ENCODE results near the gene MYH14.

Gene MYH14

DNA sequence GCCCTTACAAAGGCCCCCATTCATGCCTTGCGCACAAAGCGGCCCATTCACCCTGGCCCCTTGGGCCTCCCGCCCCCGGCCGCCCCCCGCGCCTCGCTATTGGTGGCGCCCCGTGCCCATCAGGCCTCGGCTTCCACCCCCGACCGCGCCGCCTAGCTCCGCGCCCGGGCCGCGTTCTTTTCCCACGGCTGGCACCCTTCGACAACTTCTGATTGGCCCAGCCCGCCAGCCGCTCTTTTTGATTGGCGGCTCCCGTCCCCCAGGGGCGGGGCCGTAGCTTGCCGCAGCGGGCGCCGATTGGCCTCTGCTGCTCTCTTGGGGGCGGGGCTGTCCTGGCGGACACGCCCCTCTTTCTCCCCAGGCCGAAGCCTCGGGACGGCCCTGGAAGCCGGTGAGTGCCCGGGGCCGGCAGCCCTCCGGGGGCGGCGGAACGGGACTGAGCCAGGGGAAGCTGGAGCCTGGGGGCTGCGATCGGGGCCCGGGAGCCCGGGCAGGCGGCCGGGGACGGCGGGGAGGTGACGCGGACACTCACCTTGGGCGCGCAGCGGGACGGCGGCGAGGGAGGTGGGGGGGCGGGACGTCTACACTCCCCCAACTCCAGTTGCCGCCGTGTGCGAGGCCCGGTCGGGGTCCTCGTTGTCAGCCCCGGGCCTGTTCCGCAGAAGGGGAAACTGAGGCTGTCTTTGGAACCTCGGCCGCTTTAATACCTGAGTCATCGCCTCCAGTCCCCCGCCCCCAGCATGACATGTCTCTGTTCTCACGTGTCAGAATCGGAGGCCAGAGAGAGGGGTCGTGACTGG, at the start of gene MYH14:
Gene MYH14, plus strand, starts transcription at position 342 of the 800 bp plus-strand sequence. CDS start 6,744 bp downstream, outside the sequence.
- no peak for DNase-seq (ENCODE audit: low read depth)

DNA sequence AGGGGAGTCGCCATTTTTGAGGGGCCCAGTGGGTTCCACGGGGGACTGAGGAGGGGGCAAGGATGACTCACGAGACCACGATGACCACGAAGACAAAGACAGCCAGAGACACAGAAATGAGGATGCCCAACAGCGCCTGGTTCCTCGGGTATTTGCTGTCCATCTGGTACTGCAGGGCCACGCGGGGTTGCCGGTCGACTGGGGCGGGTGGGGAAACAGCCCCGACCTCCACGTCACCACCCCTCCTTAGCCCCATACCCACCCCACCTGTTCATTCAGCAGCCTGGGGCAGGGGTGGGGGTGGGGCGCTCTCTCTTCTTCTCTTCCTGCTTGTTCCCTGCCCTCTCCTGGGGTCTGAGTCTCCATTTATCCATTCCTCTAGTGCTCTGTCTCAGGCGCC, 48.9 kb upstream of the MYH14 start:
- no peak for DNase-seq (ENCODE audit: low read depth)

DNA sequence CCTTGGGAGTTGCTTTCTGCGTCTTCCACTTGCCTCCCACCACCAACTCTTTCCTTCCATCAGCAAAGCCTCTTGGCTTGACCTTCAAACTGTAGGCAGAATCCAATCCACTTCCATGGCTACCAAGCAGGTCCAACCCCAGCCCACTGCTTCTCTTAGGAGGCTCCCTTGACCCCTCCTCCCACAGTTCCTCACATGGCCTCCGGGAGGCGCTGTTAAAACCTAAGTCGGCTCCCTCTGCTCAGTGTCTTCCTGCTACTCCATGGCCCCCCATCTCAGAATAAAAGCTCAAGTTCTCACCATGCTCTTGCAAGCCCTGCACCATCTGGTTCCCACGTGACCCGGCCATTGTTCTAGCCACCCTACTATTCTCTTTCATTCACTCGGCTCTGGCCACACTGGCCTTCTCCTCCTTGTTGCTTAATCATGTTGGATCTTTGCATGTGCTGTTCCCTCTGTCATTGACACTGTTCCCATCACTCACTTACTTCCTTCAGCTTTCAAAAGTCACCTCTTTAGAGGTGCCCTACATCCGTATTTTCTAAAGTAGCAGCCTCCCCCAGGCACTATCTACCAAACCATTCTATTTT, 47.8 kb upstream of the MYH14 start:
- no peak for DNase-seq (ENCODE audit: low read depth)

DNA sequence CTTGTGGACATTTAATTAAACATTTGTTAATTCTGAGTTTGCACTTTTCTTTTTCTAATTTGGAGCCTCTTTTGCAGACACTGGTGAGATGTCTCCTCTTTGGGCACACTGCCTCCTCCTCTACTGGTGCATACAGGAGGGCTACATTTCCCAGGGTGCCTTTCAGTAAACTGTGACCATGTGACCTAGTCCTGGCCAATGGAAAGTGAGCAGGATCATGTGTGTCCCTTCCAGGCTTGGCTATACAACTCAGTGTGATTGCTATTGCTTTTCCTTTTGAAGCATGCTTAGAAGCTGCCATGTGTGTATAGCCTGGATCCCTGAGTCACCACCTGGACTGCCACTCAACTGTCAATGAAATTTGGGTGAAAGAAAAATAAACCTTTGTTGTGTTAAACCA, 44.8 kb upstream of the MYH14 start:
- DNase-seq (ENCODE audit: low read depth): no peak

DNA sequence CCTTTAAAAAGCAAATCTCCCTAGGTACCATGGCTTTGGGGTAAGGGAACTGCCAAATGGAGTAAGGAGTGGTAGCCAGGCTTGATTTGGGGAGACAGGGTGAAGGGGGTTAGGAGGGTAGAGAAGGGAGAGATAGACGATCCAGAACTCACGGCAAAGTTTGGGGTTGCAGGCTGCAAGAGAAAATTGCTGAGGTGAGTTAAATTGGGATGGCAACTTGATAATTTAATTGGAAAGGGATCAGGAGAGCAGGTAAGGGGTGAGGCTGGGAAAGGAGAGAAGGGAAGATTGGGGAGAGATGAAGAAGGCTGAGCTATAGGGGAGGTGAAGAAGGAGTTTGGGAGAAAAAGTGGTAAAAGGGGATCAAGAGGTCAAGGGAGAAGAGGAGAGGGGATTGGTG, 44.3 kb upstream of the MYH14 start:
- DNase-seq (ENCODE audit: low read depth): no peak

DNA sequence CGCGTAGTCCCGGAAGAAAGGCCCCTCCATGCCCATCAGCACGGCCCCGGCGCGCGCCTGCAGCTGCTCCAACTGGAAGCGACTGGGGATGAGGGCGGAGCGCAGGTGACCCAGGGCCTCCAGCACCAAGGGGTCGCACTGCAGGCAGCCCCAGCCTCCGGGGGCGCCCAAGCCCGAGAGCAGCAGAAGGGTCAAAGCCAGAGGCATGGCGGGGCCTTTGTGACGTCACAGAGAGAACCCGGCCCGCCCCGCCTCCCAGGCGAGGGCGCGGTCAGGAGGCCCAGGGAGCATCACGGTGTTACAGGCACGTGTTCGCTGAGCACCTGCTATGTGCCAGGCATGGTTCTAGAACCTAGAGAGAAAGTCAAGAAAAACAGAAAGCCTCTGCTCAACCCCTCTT, 40.4 kb upstream of the MYH14 start, which contains the start of gene IZUMO2:
Gene IZUMO2, minus strand, starts transcription at position 294 of the 400 bp plus-strand sequence. Its CDS starts 87 bp downstream, at position 207.
- DNase-seq (ENCODE audit: low read depth): no peak

DNA sequence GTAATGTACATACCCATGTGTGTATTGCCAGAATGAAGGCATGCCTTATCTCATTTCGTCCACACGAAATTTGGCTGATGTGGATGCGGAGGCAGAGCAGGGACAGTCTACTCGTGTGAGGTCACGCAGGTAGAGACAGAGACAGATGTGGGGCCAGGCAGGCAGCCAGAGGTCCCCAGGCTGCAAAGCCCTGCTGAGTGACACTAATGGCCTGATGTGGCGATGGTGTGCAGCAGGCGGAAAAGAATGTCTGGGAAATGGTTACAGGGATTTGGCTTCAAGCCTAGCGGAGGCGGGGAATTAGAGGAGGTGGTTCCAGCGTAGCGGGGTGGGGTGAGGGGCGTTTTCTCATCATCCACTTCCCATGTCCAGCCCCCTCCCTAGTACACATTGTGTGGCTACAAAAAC, 36.1 kb upstream of the MYH14 start:
- DNase-seq (ENCODE audit: low read depth): no peak

DNA sequence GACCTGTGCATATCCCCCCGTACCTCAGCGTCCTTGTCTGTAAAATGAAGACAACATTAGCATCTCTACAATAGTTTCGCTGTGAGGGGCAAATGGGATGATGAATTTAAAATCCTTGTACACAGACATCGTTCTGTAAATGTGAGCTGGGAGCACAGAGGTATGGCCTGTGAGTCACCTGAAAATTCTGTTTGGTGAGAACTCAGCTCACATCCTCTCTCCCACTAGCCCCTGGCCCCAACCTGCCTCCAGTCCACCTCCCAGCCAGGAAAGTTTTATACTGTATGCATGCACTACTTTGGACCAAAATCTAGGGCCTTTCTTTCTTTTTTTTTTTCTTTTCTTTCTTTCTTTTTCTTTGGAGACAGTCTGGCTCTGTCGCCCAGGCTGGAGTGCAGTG, 31.7 kb upstream of the MYH14 start:
- no peak for DNase-seq (ENCODE audit: low read depth)

DNA sequence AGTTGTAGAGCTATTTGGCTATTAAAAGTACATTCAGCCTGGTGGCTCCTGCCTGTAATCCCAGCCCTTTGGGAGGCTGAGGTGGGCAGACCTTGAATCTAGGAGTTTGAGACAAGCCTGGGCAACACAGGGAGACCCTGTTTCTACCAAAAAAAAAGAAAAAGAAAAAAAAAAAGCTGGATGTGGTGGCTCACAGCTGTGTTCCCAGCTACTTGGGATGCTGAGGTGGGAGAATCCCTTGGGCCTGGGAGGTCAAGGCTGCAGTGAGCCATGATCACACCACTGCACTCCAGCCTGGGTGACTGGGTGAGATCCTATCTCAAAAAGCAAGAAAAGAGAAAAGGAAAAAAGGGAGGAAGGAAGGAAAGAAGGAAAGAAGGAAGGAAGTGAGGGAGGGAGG, 30.7 kb upstream of the MYH14 start:
- DNase-seq (ENCODE audit: low read depth): no peak

DNA sequence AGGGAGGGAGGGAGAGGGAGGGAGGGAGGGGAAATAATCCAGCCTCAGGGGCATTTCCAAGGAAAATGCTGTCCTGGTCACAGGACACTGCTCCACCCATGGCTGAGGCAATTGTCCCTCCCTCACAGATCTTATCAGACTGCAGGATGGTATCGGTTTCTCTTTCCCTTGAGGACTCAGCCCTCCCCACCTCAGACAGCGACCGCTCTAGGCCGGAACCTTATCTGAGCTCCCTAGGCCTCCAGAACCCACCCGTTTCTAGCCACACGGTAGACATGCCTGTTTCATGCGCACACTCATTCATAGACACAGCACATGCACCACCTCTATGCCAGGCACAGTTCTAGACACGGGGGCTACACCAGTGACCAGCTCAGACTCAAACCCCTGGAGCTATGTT, 30.3 kb upstream of the MYH14 start:
- no peak for DNase-seq (ENCODE audit: low read depth)

DNA sequence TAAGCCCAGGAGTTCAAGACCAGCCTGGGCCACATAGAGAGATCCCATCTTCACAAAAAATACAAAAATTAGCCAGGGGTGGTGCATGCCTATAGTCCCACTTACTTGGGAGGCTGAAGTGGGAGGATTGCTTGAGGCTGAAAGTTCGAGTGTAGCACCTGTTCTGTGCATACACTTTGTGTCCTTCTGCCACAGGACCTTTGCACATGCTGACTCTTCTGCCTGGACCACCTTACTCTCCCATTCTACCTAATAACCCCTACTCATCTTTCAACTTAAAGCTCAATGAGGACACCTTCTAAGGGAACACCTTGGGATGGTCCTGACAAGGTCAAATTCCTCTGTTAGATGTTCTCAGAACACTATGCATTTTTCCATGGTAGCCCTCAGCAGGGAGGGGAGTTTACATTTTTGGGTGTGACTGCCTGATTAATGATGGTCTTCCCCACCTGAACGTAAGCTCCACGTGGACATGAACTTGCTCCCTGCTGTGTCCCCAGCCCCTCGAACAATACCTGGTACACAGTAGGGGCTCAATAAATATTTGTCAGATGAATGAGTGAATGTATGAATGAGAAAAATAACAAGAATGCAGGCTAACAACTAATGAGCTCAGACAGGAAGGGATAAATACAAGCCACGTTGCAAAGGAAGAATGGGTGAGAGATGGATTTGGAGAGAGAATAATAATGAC, 29.2 kb upstream of the MYH14 start:
- DNase-seq (ENCODE audit: low read depth): no peak

DNA sequence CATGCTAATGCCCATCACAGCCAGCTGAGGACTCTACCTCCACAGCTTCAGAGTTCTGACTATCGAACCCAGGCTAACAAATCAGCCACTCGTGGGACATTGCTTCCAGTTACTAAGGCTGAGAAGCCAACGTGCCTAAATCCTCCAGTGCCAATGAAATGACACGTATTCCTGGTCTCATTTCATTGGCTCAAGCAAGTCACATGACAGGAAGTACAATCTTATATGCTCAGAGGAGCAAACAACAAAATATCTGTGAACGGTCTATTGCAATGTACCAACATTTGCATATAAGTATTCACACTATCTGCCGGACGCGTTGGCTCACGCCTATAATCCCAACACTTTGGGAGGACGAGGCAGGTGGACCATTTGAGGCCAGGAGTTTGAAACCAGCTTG, 27.5 kb upstream of the MYH14 start:
- DNase-seq (ENCODE audit: low read depth): no peak

DNA sequence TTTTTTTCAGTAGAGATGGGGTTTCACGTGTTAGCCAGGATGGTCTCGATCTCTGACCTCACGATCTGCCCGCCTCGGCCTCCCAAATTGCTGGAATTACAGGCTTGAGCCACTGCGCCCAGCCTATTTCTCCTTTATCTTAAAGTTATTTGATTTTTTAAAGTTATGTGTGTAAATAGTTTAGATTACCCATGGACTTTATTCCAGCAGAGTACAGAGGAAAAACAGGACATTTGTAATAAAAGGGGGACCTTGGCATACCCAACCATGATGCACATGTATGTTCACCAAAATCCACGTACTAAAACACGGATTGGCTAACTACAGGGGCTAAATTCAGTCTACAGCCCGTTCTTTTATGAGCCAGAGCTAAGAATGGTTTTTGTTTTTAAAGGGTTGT, 26.6 kb upstream of the MYH14 start:
- DNase-seq (ENCODE audit: low read depth): no peak

DNA sequence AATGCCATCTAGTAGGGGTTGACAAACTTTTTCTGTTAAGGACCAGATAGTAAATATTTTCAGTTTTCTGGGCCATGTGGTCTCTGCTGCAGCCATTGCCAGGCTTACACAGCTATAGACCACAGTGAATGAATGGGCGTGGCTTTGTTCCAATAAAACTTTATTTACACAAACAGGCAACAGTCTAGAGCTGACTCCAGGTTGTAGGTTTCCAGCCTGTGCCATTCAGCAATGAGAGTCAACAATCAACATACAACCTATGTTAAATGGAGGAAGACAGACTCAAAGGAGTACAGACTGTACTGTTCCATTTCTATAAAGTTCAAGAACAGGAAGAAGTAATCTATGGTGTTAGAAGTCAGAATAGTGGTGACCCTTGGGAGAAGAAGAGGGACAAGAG, 25.1 kb upstream of the MYH14 start:
- DNase-seq (ENCODE audit: low read depth): no peak

DNA sequence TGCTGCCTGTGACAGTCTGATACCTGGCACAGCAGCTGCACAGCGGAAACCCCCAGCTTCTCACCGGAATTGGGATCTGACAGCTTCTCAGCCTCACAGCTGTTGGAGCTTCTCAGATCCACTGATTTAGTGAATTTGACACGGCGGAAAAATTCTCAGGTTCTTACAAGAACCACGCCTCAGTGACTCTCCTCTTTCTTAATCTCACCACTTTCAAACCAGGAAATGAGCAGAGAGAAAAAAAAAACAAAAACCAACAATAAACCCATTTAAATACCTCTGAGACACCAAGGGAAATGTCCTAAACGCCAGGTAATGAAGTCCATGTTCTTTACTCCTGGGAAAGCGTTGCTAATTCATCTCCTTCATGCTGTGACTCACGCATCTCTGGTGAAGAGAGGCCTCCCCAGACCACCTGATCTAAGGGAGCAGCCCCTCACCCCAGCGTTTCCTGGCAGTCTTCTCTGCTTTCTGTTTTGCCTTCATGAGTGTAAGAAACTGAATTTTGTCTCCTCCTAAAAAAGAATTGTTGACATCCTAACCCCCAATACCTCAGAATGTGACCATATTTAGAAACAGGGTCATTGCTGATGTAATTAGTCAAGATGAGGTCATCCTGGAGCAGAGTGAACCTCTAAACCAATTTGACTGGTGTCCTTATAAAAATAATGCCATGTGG, 24.4 kb upstream of the MYH14 start:
- no peak for DNase-seq (ENCODE audit: low read depth)

DNA sequence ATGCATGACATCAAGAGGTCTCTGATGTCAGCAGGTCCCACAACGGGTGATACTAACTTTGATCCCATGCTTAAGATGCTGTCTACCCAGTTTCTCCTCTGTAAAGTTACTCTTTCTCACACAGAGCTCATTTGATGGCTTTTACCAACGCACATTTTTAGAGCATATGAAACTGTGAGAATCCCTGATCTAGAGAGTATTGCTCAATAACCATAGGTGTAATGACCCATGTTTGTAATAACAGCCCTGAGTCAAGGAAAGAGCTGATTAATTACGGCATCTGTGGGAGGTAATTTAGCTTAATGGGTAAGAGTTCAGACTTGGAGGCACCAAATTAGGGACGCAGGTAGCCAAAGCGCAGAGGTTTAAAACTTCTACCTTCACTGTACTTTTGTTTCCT, 22.3 kb upstream of the MYH14 start:
- DNase-seq (ENCODE audit: low read depth): no peak

DNA sequence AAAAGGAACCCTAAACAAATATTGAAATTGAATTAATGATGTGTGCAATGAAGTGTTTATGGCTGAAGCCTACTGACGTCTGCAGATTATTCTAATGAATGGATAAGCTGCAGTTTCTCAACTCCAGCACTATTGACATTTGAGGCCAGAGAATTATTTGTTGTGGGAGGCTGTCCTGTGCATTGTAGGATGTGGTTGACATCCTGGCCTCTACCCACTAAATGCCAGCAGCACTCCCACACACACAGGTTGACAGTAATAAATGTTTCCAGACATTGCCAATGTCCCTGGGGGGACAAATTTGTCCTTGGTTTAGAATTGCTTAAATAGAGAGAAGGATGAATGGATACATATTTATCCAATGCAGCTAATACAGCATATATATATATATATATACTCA, 19.2 kb upstream of the MYH14 start:
- DNase-seq (ENCODE audit: low read depth): no peak

DNA sequence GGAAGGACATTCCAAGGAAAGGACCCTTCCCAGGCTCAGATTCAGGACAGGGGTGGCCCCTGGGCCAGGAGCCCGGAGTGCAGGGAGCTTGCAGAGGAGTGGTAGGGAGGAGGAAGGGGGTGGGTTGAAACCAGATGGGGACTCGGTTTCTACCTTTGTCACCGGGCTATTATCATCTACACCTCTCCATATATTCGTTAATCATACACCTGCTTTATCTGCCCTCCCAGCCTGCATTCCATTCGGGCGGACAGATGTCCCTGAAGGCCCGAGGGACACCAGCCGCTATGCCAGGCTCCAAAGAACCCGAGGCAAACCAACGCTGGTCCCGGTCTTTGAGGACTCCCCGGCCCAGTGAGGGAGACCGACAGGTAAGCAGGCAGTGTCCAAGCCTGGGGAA, 15.5 kb upstream of the MYH14 start:
- no peak for DNase-seq (ENCODE audit: low read depth)

DNA sequence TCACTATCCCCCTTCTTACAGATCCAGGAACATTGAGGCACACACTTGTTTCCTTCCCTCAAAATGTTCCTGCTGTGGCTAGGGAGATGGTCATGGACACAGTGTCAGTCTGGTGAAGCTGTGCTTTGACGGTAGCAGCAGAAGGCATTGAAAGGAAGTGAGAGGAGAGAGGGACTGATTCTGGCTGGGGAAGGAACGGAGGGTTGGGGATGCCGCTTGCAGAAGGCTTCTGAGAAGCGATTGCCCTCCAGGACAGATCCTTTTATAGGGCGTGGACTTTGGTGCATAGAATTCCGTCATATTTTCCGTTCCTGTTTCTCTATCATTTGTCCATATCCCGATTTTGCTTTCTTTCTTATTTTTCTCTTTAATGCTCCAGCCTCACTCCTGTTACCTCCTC, 14.1 kb upstream of the MYH14 start:
- no peak for DNase-seq (ENCODE audit: low read depth)

DNA sequence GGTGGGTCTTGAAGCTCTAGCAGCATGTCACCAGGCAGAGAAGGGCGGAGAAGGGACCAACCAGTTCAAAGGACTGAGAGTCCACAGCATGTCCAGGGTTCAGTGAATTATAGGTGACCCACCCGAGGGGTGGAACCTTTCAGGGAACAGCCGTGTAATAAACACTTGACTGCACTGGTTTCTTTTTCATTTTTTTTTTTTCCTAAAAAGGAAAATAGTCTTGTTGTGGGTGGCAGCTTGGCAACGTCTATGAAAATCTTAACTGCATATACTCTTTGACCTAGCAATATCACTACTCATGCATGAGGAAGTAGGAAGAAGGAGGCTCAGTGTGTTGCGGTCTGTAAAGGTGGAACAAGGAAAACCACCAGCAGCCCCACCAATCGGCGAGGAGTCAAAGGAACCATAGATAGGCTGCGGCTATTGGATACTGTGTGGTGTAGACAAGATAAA, 13.0 kb upstream of the MYH14 start:
- no peak for DNase-seq (ENCODE audit: low read depth)

DNA sequence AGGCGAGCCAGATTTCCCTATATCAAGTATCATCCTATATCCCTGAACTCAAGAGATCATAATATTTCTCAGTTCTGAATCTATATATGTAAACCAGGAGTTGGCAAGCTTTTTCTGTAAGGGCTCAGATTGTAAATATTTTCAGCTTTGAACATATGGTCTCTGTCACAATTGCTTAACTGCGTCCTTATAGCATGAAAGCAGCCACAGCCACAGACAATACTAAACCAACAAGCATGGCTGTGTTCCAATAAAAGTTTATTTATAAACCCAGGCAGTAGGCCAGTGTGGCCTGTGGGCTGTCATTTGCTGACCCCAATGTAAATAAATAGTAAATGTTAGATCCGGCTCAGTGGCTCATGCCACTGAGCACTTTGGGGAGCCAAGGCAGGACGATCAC, 12.2 kb upstream of the MYH14 start:
- DNase-seq (ENCODE audit: low read depth): no peak

DNA sequence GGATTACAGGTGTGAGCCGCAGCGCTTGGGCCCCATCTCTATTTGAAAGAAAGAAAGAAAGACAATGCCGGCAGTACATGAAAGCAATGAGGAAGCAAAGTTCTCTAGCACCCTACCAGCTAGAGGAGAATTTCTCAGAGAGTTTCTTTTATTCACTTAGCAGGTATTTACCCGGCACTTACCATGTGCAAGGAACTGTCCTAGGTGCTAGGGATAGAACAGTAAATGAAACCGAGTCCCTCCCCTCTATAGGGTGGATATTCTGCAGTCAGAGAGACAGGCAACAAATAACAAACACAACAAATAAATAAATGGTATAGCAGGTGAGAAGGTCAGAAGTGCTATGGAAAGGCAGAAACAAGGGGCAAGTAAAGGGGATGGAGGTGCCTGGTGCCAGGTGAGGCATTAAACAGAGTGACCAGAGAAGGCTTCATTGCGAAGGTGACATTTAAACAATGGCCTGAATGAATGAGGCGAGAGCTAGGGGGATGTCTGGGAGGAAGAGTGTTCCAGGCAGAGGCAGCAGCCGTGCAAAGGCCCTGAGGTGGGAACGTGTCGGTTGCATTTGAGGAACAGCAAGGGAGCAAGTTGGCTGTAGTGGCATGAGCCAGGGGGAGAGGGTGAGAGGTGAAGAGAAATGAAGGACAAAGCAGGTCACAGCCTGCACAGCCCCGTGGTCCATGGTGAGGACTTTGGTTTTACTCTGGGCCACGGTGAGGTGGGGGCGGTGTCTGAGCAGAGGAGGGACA, 10.8 kb upstream of the MYH14 start:
- no peak for DNase-seq (ENCODE audit: low read depth)
